DND-41 (cell line): Measurements from ENCODE around the gene RAB8B.

Source experiments
- ATAC-seq: fragments of 200-7000 bp; cut with Tn5 transposase; 3 replicates; pipeline ENCODE4 v1.9.1; 2021; ENCODE audit warnings: low read depth; ENCODE audit not compliant: insufficient read depth
- DNase-seq: peaks from one replicate; pipeline ENCODE4 v3.0.0-alpha.2; 2020
- H2AFZ ChIP-seq: 2 replicates; pipeline ENCODE4 v1.6.0; 2012; ENCODE audit warnings: low read depth, low read length
- H3K27ac ChIP-seq: 2 replicates; pipeline ENCODE4 v1.5.1; 2012; ENCODE audit warnings: low read length, inconsistent platforms
- H3K27me3 ChIP-seq: fragments of 200-600 bp; sonication (generic); 2 replicates; pipeline ENCODE4 v1.6.0; 2012; ENCODE audit warnings: low read length, mild to moderate bottlenecking, inconsistent platforms; ENCODE audit not compliant: insufficient read depth, poor library complexity
- H3K36me3 ChIP-seq: 2 replicates; pipeline ENCODE4 v1.5.1; 2012; ENCODE audit warnings: low read length, inconsistent platforms; ENCODE audit not compliant: insufficient read depth
- H3K4me1 ChIP-seq: 2 replicates; pipeline ENCODE4 v1.5.1; 2012; ENCODE audit warnings: mild to moderate bottlenecking, low read length; ENCODE audit not compliant: insufficient read depth
- H3K4me2 ChIP-seq: 2 replicates; pipeline ENCODE4 v1.6.0; 2012; ENCODE audit warnings: mild to moderate bottlenecking, moderate library complexity, low read length, inconsistent platforms; ENCODE audit not compliant: insufficient read depth
- H3K4me3 ChIP-seq, 2 experiments: fragments of 200-600 bp in 1 of 2; shearing (Covaris generic) in 1 of 2; 2 replicates each; pipeline ENCODE4 v1.5.1; 2012 to 2016; ENCODE audit warnings: inconsistent platforms in 2 of 2, low read length in 2 of 2, mild to moderate bottlenecking in 2 of 2, low read depth in 1 of 2, moderate library complexity in 1 of 2
- H3K79me2 ChIP-seq: 2 replicates; pipeline ENCODE4 v1.6.0; 2012; ENCODE audit warnings: low read length, inconsistent platforms; ENCODE audit not compliant: insufficient read depth
- H3K9ac ChIP-seq: 2 replicates; pipeline ENCODE4 v1.6.0; 2012; ENCODE audit warnings: low read depth, mild to moderate bottlenecking, inconsistent platforms, low read length, moderate library complexity
- H3K9me3 ChIP-seq: 2 replicates; pipeline ENCODE4 v1.5.1; 2012; ENCODE audit warnings: low read length, moderate library complexity, mild to moderate bottlenecking, inconsistent platforms; ENCODE audit not compliant: insufficient read depth, severe bottlenecking
- H4K20me1 ChIP-seq: 2 replicates; pipeline ENCODE4 v1.6.0; 2012; ENCODE audit warnings: low read length; ENCODE audit not compliant: insufficient read depth
- CTCF ChIP-seq: IDR thresholded peaks from 2 replicates; pipeline ENCODE4 v1.5.1; 2012; ENCODE audit warnings: borderline replicate concordance, low read length, moderate library complexity, mild to moderate bottlenecking; ENCODE audit not compliant: poor library complexity, severe bottlenecking; ENCODE audit errors: extremely low read depth
- EZH2 ChIP-seq: IDR thresholded peaks from 3 replicates; pipeline ENCODE4 v1.6.1; 2012; ENCODE audit warnings: borderline replicate concordance, low read depth, mild to moderate bottlenecking, moderate library complexity, low read length, inconsistent platforms; ENCODE audit not compliant: severe bottlenecking

RAB8B gene

GRCh38 chr15:63288778-63289378 is 99.5 kb downstream of the RAB8B start:
- no peak for TF ChIP-seq EZH2
- TF ChIP-seq CTCF = peak; percentile 70
- no peak overlapping the region for H2AFZ ChIP-seq

GRCh38 chr15:63291507-63291906 is 102.1 kb downstream of the RAB8B start:
- H3K4me3 ChIP-seq = no peak overlapping the region
- H3K27me3 ChIP-seq = no peaks in the 10 kb centered on the region
- H3K4me2 ChIP-seq = no peak overlapping the region
- DNase-seq (no peak), ATAC-seq (no peak)
- no peak overlapping the region for H2AFZ ChIP-seq
- H4K20me1 ChIP-seq = no peaks in the 10 kb centered on the region
- no peak overlapping the region for H3K9ac ChIP-seq
- no peaks in the 10 kb centered on the region for H3K9me3 ChIP-seq
- H3K4me1 ChIP-seq = no peaks in the 10 kb centered on the region
- TF ChIP-seq EZH2 (no peak), CTCF (no peak)
- no peak overlapping the region for H3K27ac ChIP-seq
- H3K36me3 ChIP-seq = peaks cover 16% of the 10 kb centered on the region; the same call in 1 of the 2 replicates
- no peaks in the 10 kb centered on the region for H3K79me2 ChIP-seq

More at GRCh38 chr15:63288778-63289378, 99.5 kb downstream of the RAB8B start:
- Histone ChIP-seq H3K4me1 (no peaks in the 10 kb centered on the region), H4K20me1 (no peaks in the 10 kb centered on the region), H3K4me3 (no peak overlapping the region), H3K9me3 (no peaks in the 10 kb centered on the region), H3K27ac (no peak overlapping the region), H3K4me2 (no peak overlapping the region), H3K79me2 (no peaks in the 10 kb centered on the region), H3K9ac (no peak overlapping the region), H3K27me3 (no peaks in the 10 kb centered on the region), H3K36me3 (peaks cover 17% of the 10 kb centered on the region)
- ATAC-seq = peak; percentile 64; the same call in 2 of the 3 replicates
- no peak for DNase-seq

GRCh38 chr15:63292241-63292640 is 102.8 kb downstream of the RAB8B start:
- H3K4me2 ChIP-seq = no peak overlapping the region

More at GRCh38 chr15:63292241-63292640, 102.8 kb downstream of the RAB8B start:
- no peak overlapping the region for H2AFZ ChIP-seq
- H3K9me3 ChIP-seq = no peaks in the 10 kb centered on the region
- no peak overlapping the region for H3K27ac ChIP-seq
- H3K9ac ChIP-seq = no peak overlapping the region
- no peaks in the 10 kb centered on the region for H3K4me1 ChIP-seq
- H3K36me3 ChIP-seq = peaks cover 13% of the 10 kb centered on the region; the same call in 1 of the 2 replicates
- H3K79me2 ChIP-seq = no peaks in the 10 kb centered on the region
- no peak overlapping the region for H3K4me3 ChIP-seq
- H3K27me3 ChIP-seq = no peaks in the 10 kb centered on the region
- TF ChIP-seq EZH2 = no peak
- no peak for TF ChIP-seq CTCF
- ATAC-seq (no peak), DNase-seq (no peak)
- H4K20me1 ChIP-seq = no peaks in the 10 kb centered on the region
